K562 (cell line): ENCODE data around the gene RIN3. TPM values are rescaled to one million over a fixed set of nuclear protein-coding genes. Genes with fewer than 3 reads are reported as not detected.
"Not testable (repeated sequence)": the region's sequence is repeated elsewhere in the genome, so short reads cannot be mapped to it uniquely, and the experiment has no call there.

Experiments used
- ATAC-seq: fragments of 200-7000 bp; cut with Tn5 transposase; 3 replicates; pipeline ENCODE4 v1.9.1; 2020; ENCODE audit warnings: moderate library complexity
- BruUV-seq: library from RNA; stranded (reverse); fragments of 400-500 nt; replicated peaks from 2 replicates; lab custom pipeline; 2021; lab: Mats Ljungman, UMichigan
- CTCF ChIA-PET: fragments of 300-600 bp; formaldehyde crosslinking; extraction: SDS; loops from one replicate; lab custom pipeline; 2021; ENCODE audit warnings: low intra/inter-chr PET ratio; lab: Yijun Ruan, JAX
- POLR2A ChIA-PET: fragments of 300-600, 350-650 bp; sonication (Branson Sonifier 250); formaldehyde crosslinking; extraction: SDS; loops from one replicate; lab custom pipeline; 2021; ENCODE audit warnings: antibody characterized with exemption, inconsistent platforms; lab: Yijun Ruan, JAX
- DNase-seq, 4 experiments: peaks; one replicate each; pipeline versions ENCODE4 v3.0.0 to v3.0.0-alpha.2; 2011 to 2018; ENCODE audit warnings: low spot score in 3 of 4, mixed read lengths in 3 of 4; ENCODE audit errors: extremely low read depth in 1 of 4
- FAIRE-seq: peaks from 2 replicates; lab custom pipeline; 2011; peaks lifted over from hg19 to GRCh38; lab: Jason Lieb, UNC
- H2AFZ ChIP-seq: 2 replicates; pipeline ENCODE4 v1.6.0; 2011; ENCODE audit warnings: low read depth, low read length, control low read depth, inconsistent platforms
- H3K27ac ChIP-seq: fragments of 200-600 bp; 3 replicates; pipeline ENCODE4 v1.8.0; 2011; ENCODE audit warnings: low read depth, mild to moderate bottlenecking, control low read depth, inconsistent platforms, low read length, moderate library complexity, mixed read lengths; ENCODE audit errors: extremely low read depth
- H3K27me3 ChIP-seq, 2 experiments: fragments of 300-600 bp in 1 of 2; 2 replicates in 1 of 2; 3 replicates in 1 of 2; pipeline versions ENCODE4 v1.6.0 to v1.8.0; 2011; ENCODE audit warnings: inconsistent platforms in 2 of 2, low read length in 2 of 2, mild to moderate bottlenecking in 1 of 2, mixed read lengths in 1 of 2, moderate library complexity in 1 of 2; ENCODE audit not compliant: control insufficient read depth in 2 of 2, insufficient read depth in 2 of 2
- H3K36me3 ChIP-seq: fragments of 300-600 bp; 3 replicates; pipeline ENCODE4 v1.8.0; 2011; ENCODE audit warnings: mild to moderate bottlenecking, low read length, inconsistent platforms; ENCODE audit not compliant: control insufficient read depth, insufficient read depth
- H3K4me1 ChIP-seq, 2 experiments: fragments of 200-600 bp in 1 of 2; replicated peaks in 1 of 2; 2 replicates in 1 of 2; 3 replicates in 1 of 2; pipeline versions ENCODE4 v1.5.1 to v1.8.0; 2011; ENCODE audit warnings: inconsistent platforms in 2 of 2, low read length in 2 of 2, mild to moderate bottlenecking in 1 of 2, mixed read lengths in 1 of 2, moderate library complexity in 1 of 2; ENCODE audit not compliant: control insufficient read depth in 2 of 2, insufficient read depth in 2 of 2
- H3K4me2 ChIP-seq: 2 replicates; pipeline ENCODE4 v1.6.1; 2011; ENCODE audit warnings: low read length, control low read depth, inconsistent platforms, mixed read lengths; ENCODE audit not compliant: insufficient read depth
- H3K4me3 ChIP-seq: fragments of 200-600 bp; sonication (generic), shearing (Covaris generic); 2 replicates; pipeline ENCODE4 v1.5.1; 2016; ENCODE audit warnings: control low read depth, inconsistent platforms
- H3K79me2 ChIP-seq: fragments of 200-600 bp; 3 replicates; pipeline ENCODE4 v1.8.0; 2011; ENCODE audit warnings: low read length, inconsistent platforms; ENCODE audit not compliant: control insufficient read depth, insufficient read depth
- H3K9ac ChIP-seq, 2 experiments: 2 replicates each; pipeline versions ENCODE4 v1.6.0 to v1.6.1; 2011; ENCODE audit warnings: low read depth in 2 of 2, low read length in 2 of 2, control low read depth in 1 of 2, inconsistent platforms in 1 of 2, mild to moderate bottlenecking in 1 of 2, mixed read lengths in 1 of 2; ENCODE audit not compliant: insufficient read depth in 1 of 2
- H3K9me1 ChIP-seq: one replicate; pipeline ENCODE4 v1.6.0; 2011; ENCODE audit warnings: inconsistent platforms, mild to moderate bottlenecking, low read length, moderate library complexity; ENCODE audit not compliant: control insufficient read depth, insufficient read depth
- H3K9me3 ChIP-seq: replicated peaks from 2 replicates; pipeline ENCODE4 v1.5.1; 2011; ENCODE audit warnings: low read depth, low read length, inconsistent platforms; ENCODE audit not compliant: control insufficient read depth, insufficient read depth
- H4K20me1 ChIP-seq: replicated peaks from 2 replicates; pipeline ENCODE4 v1.6.1; 2011; ENCODE audit warnings: low read length, inconsistent platforms, mixed read lengths; ENCODE audit not compliant: control insufficient read depth, insufficient read depth
- ADNP ChIP-seq: fragments of 200-800 bp; sonication (Bioruptor generic); IDR thresholded peaks from 2 replicates; pipeline ENCODE4 v1.6.1; 2016; ENCODE audit warnings: missing genetic modification characterization, missing compliant biosample characterization
- BHLHE40 ChIP-seq: IDR thresholded peaks from 2 replicates; pipeline ENCODE4 v1.6.1; 2011; ENCODE audit warnings: low read length, improper control_type of control experiment
- C11orf30 ChIP-seq: fragments of 450-650 bp; IDR thresholded peaks from 2 replicates; pipeline ENCODE4 v1.6.1; 2016; ENCODE audit warnings: low read depth, mild to moderate bottlenecking
- STAG1 ChIP-seq: sonication (generic); formaldehyde crosslinking; IDR thresholded peaks from 2 replicates; pipeline ENCODE4 v1.5.0; 2020; ENCODE audit warnings: missing genetic modification reagents, borderline replicate concordance
- WGBS: fragments of 100-300 bp; shearing (Covaris generic); methylation state at CpG from one replicate; pipeline ENCODE4 v1.1.6; 2016; ENCODE audit warnings: low coverage, mixed read lengths; ENCODE audit not compliant: insufficient coverage; ENCODE audit errors: missing lambda C conversion rate; 5-methylcytosine and 5-hydroxymethylcytosine counted together
- in situ Hi-C: fragments of 300-500 bp; cut with MboI; formaldehyde crosslinking; loops from 4 replicates; pipeline ENCODE4 v1.15.0; 2018; ENCODE audit warnings: inconsistent platforms, mixed read lengths
- intact Hi-C: fragments of 100-400 bp; cut with micrococcal nuclease; formaldehyde crosslinking; loops from 2 replicates; pipeline ENCODE4 v1.14.2; 2022
- polyA plus RNA-seq, 8 experiments: library from polyadenylated mRNA; depleted of rRNA in 4 of 8; stranded (reverse) in 5 of 8; unstranded in 3 of 8; fragments of >200 nt; fragmentation: Nextera tagmentation in 2 of 8; fragmentation: Illumina TruSeq in 1 of 8; extraction: Ambion mirVana in 2 of 8; extraction: Trizol in 1 of 8; gene quantifications; 2 replicates each; pipeline versions ENCODE4 v1.2.1 to v1.2.3, GENCODE V29; 2011 to 2014; ENCODE audit warnings: inconsistent platforms in 1 of 8, missing spikeins in 1 of 8
- total RNA-seq, 7 experiments: library from RNA; depleted of rRNA in 6 of 7; stranded (reverse); fragments of >200 nt in 6 of 7; fragmentation: Illumina TruSeq in 2 of 7; extraction: Trizol in 2 of 7; gene quantifications; 2 replicates each; pipeline versions ENCODE4 v1.2.1 to v1.2.3, GENCODE V29; 2011 to 2021; ENCODE audit warnings: low replicate concordance in 1 of 7

The RIN3 gene
- total and polyA plus RNA-seq, 9 of the 15 experiments (the other 6 are each of a cell fraction or from before 2014, with no cell fraction given) = 0.01 to 0.49 (median 0.08) TPM; not detected in 5

- H3K9ac ChIP-seq = no peak overlapping the region
- peaks cover 0 to 17% of the 10 kb centered on the region in 2 experiments; a peak in 1 of 5 replicates for H3K27me3 ChIP-seq
- no peaks in the 10 kb centered on the region for H3K79me2 ChIP-seq
- FAIRE-seq (no peak), DNase-seq (no peak), ATAC-seq (no peak)
- TF ChIP-seq ADNP (tag) = no peak
- TF ChIP-seq C11orf30 = peak; percentile 19; the same call in 1 of the 2 replicates
- H3K27ac ChIP-seq = no peak overlapping the region
- no peaks in the 10 kb centered on the region for H3K9me3 ChIP-seq
- no peaks in the 10 kb centered on the region for H4K20me1 ChIP-seq
- intact Hi-C loops = no loop called here
- in situ Hi-C loops = no loop called here
- ChIA-PET POLR2A (no interaction called here), CTCF (no interaction called here)
- H3K4me1 ChIP-seq = no peaks in the 10 kb centered on the region
- WGBS = 5% methylated on average over 2 of the region's 10 CpGs
- no peak overlapping the region for H3K4me2 ChIP-seq
- H3K9me1 ChIP-seq = no peaks in the 10 kb centered on the region
- no peaks in the 10 kb centered on the region for H3K36me3 ChIP-seq
- no TSS peak for BruUV-seq
- H2AFZ ChIP-seq = no peak overlapping the region
- no peak overlapping the region for H3K4me3 ChIP-seq
These were observed 19.0 kb downstream of the RIN3 start for GRCh38 chr14:92532490-92533163.

GRCh38 chr14:92534932-92535643 is 21.5 kb downstream of the RIN3 start:
- ChIA-PET CTCF (interaction anchor here (0.7 kb wide), 1 partner anchor 22 kb away, joined by 3 read pairs; no protein-coding TSS in a partner anchor), POLR2A (interaction anchor here (0.7 kb wide), 2 partner anchors 32 to 387 kb away, joined by 3 read pairs; no protein-coding TSS in a partner anchor)
- DNase-seq = no peak
- no peak overlapping the region for H3K4me3 ChIP-seq
- H3K4me1 ChIP-seq = no peaks in the 10 kb centered on the region
- no peak overlapping the region for H3K4me2 ChIP-seq
- H3K9me3 ChIP-seq = no peaks in the 10 kb centered on the region
- no peak overlapping the region for H2AFZ ChIP-seq
- H3K9me1 ChIP-seq = no peaks in the 10 kb centered on the region
- H3K27me3 ChIP-seq = peaks cover 0 to 16% of the 10 kb centered on the region in 2 experiments; a peak in 1 of 5 replicates
- TF ChIP-seq STAG1 (CRISPR knock-in tag) (no peak), BHLHE40 (peak; percentile 43; the same call in 1 of the 2 replicates)
- H3K79me2 ChIP-seq = no peaks in the 10 kb centered on the region
- 0% methylated on average over 12 of the region's 17 CpGs for WGBS
- no peak overlapping the region for H3K9ac ChIP-seq
- ATAC-seq = no peak
- H3K27ac ChIP-seq = no peak overlapping the region
- intact Hi-C loops (no loop called here), in situ Hi-C loops (no loop called here)
- H3K36me3 ChIP-seq = no peaks in the 10 kb centered on the region
- no TSS peak for BruUV-seq
- H4K20me1 ChIP-seq = no peaks in the 10 kb centered on the region
- FAIRE-seq = no peak

- H3K9me1 ChIP-seq, H3K4me2 ChIP-seq, in situ Hi-C loops, DNase-seq, H4K20me1 ChIP-seq, H3K36me3 ChIP-seq, BruUV-seq, intact Hi-C loops, FAIRE-seq, H3K4me3 ChIP-seq, ATAC-seq, H3K9me3 ChIP-seq, H3K79me2 ChIP-seq, H3K9ac ChIP-seq, H3K4me1 ChIP-seq, H3K27ac ChIP-seq, H2AFZ ChIP-seq, CTCF ChIA-PET: not testable (repeated sequence)
- WGBS = 0% methylated on average over 6 of the region's 8 CpGs
- H3K27me3 ChIP-seq = peaks cover 0 to 19% of the 10 kb centered on the region in 2 experiments; a peak in 1 of 5 replicates
- POLR2A ChIA-PET = interaction anchor here (0.7 kb wide), 1 partner anchor 21 kb away, joined by 3 read pairs; no protein-coding TSS in a partner anchor
These were observed 22.6 kb downstream of the RIN3 start for GRCh38 chr14:92536231-92536630.
